NCI-H774 (cell line): ENCODE results near the gene ZNF592.
"Not testable (repeated sequence)": the region's sequence is repeated elsewhere in the genome, so short reads cannot be mapped to it uniquely, and the experiment has no call there.

ENCODE experiments used
- DNase-seq: peaks from one replicate; lab custom pipeline; 2025; lab: John Stamatoyannopoulos, UW

ZNF592 gene, protein sequence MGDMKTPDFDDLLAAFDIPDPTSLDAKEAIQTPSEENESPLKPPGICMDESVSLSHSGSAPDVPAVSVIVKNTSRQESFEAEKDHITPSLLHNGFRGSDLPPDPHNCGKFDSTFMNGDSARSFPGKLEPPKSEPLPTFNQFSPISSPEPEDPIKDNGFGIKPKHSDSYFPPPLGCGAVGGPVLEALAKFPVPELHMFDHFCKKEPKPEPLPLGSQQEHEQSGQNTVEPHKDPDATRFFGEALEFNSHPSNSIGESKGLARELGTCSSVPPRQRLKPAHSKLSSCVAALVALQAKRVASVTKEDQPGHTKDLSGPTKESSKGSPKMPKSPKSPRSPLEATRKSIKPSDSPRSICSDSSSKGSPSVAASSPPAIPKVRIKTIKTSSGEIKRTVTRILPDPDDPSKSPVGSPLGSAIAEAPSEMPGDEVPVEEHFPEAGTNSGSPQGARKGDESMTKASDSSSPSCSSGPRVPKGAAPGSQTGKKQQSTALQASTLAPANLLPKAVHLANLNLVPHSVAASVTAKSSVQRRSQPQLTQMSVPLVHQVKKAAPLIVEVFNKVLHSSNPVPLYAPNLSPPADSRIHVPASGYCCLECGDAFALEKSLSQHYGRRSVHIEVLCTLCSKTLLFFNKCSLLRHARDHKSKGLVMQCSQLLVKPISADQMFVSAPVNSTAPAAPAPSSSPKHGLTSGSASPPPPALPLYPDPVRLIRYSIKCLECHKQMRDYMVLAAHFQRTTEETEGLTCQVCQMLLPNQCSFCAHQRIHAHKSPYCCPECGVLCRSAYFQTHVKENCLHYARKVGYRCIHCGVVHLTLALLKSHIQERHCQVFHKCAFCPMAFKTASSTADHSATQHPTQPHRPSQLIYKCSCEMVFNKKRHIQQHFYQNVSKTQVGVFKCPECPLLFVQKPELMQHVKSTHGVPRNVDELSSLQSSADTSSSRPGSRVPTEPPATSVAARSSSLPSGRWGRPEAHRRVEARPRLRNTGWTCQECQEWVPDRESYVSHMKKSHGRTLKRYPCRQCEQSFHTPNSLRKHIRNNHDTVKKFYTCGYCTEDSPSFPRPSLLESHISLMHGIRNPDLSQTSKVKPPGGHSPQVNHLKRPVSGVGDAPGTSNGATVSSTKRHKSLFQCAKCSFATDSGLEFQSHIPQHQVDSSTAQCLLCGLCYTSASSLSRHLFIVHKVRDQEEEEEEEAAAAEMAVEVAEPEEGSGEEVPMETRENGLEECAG (N-terminal part only)

DNA sequence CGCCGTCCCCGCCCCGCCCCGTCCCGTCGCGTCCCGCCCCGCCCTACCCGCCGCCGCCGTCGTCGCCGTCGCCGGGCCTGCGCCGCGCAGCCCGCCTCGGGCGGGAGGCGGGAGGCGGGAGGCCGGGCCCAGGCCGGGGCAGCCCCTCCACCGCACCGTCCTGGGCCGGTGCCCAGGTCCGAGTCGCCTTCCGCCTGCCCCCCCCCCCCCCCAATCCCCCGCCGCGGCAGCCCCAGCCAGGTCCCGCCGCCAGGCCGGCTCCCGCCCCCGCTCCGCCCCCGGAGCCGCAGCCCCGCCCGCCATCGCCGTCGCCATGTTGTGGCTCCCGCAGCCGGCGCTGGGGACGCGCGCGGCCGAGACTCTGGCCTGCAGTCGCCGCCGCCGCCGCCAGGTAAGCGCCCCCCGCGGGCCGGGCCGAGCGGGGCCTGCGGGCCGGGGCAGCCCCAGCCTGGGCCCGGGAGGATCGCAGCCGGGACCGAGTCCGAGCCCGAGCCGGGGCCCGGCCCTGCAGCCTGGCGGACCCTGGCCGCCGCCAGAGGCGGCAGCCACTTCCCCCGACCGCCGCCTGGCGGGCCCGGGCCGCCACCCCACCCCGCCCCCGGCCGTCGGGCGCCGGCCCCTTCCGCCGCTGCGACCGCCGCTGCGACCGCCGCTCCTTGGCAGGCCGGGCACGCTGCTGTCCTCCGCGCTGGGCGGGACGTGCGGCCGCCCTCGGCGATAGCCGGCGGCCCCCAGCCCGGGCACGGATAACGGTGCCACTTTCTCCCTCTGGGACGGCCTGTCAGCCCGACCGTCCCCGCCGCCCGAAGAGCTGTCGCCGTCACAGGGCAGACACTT, at the start of gene ZNF592:
Gene ZNF592 (plus strand): TSS at position 319 of the 837 bp plus-strand sequence. CDS start 34,084 bp downstream, outside the sequence.
- peak; percentile 72 for DNase-seq

DNA sequence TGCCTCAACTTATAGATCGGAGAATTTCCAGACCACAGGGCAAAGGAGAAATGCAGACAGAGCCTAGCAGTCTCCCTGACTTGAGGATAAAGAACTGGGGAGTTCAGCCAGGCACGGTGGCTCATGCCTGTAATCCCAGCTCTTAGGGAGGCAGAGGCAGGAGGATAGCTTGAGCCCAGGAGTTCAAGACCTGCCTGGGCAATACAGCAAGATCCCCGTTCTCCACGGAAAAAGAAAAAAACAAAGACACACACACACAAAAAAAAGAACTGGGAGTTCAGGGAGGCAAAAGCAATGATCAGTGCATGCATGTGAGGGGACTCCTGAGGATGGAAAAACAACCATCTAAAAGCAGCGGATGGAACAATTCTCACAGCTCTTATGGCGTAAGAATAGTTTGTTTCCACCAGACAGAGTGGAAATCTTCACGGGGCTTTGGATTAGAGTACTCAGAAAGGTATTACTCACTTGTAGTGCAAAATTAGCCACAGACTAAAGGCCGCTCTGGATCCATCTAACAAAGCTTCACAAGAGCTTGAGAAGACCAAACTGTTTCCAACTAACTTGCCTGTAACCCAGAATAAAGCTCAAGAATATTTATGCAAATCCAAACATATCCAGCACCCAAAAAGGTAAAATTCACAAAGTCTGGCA, 48.7 kb upstream of the ZNF592 start:
- DNase-seq = no peak

DNA sequence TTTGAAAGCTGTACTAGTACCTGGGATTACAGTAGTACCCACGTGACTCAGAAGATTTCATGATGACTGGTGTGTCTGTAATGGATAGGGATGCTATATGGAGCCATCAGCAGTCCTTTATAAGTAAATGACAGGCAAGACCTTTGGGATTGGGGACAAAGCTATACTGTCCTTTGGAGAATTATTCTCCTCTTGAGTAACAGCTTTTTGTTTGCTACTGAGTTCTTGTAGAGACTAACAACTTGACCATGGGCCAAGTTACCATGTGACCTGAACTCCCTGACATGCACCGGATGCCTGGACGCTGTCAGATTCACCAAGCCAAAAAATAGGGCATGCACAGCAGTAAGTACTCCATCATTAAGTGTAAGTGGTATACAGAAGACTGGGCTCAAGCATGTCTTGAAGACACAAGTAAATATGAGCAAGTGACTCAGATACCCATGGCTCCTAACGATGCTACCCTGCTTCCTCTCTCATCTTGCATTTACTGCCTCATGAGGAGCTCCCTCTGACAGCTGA, 45.4 kb upstream of the ZNF592 start:
- DNase-seq = no peak

DNA sequence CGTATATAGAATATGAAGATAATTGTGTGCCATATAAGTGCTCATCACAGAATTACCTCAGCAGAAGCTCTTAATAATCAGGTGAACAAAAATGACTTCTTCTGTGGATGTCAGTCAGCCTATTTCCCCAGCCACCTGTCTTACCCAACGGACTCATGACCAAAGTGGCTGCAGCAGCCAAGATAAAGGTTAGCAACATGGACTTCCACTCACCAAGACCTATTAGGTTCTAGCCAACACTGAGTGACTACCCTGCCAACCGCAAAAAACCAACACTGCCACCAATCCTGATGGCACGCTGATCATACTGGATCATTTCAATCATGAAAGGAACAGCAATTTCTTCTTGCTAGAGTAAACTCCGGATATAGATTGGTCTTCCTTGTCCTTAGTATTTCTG, 44.6 kb upstream of the ZNF592 start:
- DNase-seq = no peak

DNA sequence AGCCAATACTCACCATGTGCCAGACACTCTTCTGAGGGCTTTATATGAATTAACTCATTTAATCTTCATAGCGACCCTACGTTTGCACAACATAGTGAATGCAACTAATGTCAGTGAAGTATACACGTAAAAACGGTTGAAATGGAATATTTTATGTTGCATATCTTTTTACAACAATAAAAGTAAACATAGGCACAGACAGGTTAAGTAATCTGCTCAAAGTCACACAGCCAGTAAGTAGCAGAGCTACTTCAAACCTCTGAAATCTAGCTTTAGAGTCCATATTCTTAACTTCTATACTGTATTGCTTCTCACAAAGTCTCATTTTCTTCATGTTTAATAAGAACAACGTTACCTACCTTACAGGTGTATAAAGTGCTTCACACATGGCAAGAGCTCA, 34.0 kb upstream of the ZNF592 start:
- no peak for DNase-seq

DNA sequence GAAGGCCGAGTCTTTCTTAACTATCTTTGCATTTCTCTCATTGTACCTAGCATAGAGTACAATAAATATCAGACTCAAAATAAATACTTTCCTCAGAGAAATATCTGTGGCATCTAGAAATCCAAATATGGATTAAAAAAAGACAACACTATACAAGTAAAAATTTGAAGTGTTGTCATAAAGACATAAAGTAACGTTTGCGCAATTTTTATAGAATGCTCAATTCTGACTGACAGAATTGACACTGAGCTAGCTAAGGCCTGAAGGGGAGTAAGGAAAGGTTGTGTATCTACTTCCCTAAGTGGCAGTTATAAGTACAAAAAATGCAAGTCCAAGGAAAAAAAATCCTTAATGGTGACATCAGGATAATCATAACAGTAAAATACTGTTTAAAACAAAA, 33.6 kb upstream of the ZNF592 start:
- no peak for DNase-seq

DNA sequence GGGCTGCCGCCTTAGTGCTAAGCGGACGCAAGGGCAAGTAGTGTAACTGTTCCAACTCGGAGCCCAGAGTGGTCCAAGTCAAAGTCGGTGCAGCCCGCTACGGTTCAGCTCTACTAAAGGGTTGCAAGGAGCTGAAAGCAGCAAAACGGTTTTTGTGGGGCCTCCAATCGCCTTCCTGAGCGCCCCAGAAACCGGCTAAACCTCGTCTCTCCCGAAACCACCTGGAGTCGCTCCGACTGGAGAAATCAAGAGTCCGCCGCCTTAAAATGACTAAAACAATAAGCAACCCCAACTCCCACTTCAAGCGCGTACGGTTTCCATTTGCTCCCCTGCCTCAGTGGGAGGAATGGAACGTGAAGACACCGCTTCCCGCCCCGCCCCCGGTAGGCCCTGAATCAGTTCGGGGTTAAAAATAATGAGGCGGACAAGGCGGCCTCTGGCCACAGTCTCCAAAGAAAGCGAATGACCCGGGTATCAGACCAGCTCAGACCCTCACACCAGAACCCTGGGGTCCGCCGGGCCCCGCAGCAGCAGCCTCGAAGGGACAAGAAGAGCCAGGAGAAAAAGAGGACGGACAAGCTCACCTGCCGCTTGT, 32.9 kb upstream of the ZNF592 start:
- peak; percentile 26 for DNase-seq

DNA sequence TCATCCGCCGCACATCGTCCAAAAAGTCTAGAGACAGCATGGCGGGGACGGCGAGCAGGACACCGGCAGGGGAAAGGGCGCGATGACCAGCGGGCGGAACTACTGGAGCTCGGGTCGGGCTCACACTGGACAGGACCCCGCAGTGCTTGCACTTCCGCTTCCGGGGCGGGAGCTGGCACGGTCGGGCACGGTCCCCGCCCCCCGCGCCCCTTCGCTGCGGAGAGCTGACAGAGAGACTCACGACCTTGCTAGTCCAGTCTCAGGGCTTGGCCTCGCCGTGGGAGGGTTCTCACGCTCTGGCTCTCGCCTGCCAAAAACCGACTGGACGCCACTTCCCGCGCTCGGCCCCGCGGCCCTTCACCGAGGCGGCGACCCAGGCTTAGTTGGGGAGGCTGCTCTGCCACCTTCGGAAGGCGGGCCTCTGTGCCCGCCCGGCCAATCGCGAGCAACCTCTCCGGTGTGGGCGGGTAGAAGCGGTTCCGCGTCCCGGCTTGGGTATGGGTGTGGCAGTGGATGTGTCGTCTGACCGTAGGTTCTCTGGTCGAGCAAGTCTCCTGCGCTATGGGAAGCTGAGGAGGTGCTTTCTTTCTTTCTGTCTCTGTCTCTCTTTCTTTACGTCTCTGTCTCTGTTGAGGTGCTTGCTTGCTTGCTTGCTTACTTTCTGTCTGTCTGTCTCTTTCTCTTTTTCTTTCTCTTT, 32.2 kb upstream of the ZNF592 start, which contains the start of gene SEC11A:
Gene SEC11A (minus strand): TSS at position 104 of the 697 bp plus-strand sequence. CDS start 64 bp downstream, at position 40.
- peak; percentile 94 for DNase-seq

DNA sequence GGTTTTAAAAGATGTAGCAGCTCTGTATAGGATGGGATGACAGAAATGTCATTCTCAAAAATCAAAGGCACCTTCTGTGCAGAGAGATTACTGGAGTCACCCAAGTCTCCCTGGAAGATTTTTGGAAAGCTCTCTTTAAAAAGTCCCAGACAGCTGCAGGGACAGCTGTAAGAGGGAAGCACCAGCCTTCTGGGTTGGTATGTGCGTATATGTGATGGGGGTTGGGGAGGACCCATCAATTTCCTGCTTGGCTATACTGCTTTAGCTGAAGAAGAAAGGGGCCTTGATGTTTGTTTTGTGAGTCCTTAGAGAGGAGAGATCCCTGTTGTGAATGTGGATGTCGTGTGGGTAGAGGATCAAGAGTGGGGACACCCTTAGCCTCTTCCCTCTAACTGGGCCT, 27.0 kb upstream of the ZNF592 start:
- no peak for DNase-seq

DNA sequence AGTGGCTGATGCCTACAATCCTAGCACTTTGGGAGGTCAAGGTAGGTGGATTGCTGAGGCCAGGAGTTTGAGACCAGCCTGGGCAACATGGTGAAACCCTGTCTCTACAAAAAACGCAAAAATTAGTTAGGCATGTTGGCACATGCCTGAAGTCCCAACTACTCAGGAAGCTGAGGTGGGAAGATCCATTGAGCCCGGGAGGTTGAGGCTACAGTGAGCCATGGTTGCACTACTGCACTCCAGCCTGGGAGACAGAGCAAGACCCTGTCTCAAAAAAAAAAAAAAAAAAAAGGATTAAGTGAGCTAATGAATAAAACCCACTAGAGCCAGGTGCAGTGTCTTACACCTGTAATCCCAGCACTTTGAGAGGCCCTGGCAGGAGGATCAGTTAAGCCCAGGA, 25.8 kb upstream of the ZNF592 start:
- no peak for DNase-seq

DNA sequence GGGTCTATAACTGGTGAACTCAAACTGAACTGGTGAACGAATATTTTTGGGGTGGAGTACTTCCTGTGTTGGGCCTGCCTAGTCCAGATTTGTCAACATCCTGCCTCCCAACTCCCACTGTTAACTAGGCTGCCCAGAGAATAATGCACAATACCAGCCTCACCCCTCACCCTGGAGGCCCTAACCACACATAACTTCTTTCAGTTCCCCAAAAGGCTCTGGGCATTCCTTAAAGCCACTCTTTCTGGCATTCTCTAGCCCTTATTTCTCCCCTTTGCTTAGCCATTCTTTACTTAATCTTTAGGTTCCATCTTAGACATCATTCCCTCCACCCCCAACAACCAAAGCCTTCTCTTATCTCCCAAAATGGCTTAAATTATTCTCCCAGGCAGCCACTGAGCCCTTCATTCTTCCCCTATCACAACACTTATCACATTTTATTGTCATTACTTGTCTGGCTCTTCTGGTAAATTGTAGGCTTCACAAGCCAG, 23.3 kb upstream of the ZNF592 start:
- no peak for DNase-seq

DNA sequence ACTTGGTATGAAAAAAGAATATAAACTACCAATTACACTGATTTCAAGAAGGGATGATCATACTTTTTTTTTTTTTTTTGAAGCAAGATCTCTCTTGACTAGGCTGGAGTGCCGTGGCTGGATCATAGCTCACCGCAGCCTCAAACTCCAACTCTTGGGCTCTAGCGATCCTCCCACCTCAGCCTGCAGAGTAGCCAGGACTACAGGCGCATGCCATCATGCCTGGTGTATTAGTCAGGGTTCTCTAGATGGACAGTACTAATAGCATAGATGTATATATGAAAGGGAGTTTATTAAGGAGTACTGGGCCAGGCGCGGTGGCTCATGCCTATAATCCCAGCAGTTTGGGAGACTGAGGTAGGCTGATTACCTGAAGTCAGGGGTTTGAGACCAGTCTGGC, 21.0 kb upstream of the ZNF592 start:
- no peak for DNase-seq

DNA sequence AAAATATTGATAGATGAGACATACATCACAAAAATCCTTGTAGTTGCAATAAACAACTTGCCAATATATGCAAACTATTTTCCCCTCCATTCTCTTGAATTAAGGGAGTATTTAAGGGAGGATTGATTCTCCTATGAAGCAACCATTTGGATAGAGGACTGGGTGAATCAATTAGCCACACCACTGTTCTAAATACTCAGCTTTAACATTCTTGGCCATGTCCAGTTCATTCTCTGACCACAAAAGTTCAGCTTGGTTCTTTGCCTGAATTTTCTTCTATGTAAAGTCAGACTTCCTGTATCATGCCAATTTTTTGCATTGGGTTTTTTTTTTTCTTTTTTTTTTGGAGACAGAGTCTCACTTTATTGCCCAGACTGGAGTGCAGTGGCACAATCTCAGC, 16.6 kb upstream of the ZNF592 start:
- DNase-seq = no peak

DNA sequence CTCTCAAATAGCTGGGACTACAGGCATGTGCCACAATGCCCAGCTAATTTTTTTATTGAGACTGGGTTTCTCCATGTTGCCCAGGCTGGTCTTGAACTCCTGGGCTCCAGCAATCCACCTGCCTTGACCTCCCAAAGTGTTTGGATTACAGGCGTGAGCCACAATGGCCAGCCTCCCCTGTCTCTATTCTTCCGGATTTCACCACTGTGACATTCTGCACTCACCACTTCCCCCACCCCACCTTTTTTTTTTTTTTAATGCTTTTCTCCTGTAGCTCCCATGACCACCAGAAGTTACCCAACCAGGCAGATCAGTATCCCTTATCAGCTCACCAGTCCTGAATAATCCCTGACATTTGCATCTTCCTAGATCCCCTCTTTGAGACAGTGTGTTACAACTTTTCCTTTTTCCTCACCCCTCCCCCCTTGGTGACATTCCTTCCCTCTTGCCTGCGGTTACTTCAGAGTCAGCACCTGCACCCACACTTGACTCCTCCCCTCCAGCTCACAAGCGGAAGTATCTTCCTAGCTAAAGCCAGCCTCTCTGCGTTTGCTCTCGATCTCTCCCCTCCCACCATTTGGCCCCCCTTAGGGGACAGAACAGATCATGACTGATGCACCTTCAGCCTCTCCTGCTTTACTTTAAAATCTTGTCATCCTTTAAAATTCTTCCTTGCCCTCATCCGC, 13.5 kb upstream of the ZNF592 start:
- peak; percentile 44 for DNase-seq

DNA sequence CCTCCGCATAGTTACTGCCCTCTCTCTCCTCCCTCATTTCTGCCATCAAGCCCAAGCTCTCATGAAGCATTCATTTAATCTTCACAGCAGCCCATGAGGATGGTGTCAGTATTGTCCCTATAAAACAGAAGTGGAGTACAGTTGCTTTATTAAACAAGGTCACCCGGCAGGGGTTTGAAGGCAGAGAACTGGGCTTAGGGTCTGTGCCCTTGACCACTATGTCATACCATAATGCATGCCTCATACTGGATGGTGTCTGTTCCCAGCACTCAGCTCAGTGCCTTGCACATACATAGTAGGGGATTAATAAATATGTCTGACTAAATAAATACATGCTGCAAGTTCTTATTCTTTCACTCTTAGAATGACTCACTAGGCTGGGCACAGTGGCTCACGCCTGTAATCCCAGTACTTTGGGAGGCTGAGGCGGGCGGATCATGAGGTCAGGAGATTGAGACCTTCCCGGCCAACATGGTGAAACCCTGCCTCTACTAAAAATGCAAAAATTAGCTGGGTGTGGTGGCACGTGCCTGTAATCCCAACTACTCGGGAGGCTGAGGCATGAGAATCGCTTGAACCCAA, 12.8 kb upstream of the ZNF592 start:
- not testable (repeated sequence) for DNase-seq

DNA sequence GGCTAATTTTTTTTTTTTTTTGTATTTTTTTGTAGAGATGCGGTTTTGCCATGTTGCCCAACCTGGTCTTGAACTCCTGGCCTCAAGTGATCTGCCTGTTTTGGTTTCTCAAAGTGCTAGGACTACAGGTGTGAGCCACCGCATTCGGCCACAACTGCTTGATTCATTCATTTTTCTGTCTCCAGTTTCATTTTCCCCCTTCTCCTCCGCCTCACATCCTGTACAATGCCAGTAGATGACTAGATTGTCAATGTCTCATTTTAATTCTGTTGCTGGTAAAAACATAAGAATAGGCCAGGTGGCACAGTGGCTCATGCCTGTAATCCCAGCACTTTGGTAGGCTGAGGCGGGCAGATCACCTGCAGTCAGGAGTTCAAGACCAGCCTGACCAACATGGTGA, 12.0 kb upstream of the ZNF592 start:
- no peak for DNase-seq

DNA sequence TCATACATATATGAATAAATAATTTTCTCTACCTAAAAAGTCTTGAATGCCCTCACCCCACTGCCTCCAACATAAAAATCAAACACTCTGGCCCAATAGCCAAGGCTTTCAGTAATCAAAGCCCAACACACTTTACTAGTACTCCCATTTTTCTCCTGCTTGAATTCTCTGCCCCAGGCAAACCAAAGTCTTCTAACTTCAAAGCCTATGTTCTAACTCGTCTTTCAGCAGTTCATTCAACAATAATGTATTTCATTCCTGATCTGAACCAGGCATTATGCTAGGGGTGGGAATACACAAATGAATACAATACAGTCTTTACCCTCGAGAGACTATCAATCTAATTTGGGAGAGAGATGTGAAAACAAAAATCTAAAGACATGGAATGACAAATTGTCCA, 11.4 kb upstream of the ZNF592 start:
- DNase-seq = no peak

DNA sequence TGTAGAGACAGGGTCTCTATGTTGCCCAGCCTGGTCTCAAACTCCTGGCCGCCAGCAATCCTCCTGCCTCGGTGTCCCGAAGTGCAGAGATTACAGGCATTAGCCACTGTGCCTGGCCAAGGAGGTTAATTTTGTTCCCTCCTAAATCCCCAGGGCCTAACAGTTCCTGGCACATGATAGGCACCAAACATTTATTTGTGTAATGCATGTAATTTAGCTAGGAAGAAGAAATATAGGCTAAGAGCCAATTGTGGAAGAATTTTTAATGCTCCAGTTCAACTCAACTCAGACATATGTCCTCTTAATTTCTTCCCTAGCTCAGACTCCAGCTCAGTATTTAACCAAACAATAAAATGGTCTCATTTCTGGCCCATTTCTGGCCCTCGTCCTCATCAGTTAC, 7.7 kb upstream of the ZNF592 start:
- DNase-seq = no peak
